HCT116 (cell line): ENCODE results near the gene RBM23. TPM values are rescaled to one million over a fixed set of nuclear protein-coding genes. Genes with fewer than 3 reads are reported as not detected.

ENCODE experiments used
- ATAC-seq: fragments of 200-7000 bp; cut with Tn5 transposase; 2 replicates; pipeline ENCODE4 v1.9.1; 2020; ENCODE audit warnings: mild to moderate bottlenecking, moderate library complexity
- BruUV-seq: library from RNA; stranded (reverse); fragments of 400-500 nt; replicated peaks from 2 replicates; lab custom pipeline; 2021; lab: Mats Ljungman, UMichigan
- CTCF ChIA-PET: fragments of 300-600 bp; sonication (Branson Sonifier 250); formaldehyde crosslinking; loops from one replicate; lab custom pipeline; 2021; ENCODE audit warnings: antibody characterized with exemption; lab: Charles Lee
- POLR2A ChIA-PET: fragments of 300-600, 350-600 bp; sonication (Branson Sonifier 250); formaldehyde crosslinking; loops from one replicate; lab custom pipeline; 2021; ENCODE audit warnings: antibody characterized with exemption; lab: Charles Lee
- RAD21 ChIA-PET, 2 experiments: fragments of 300-600 bp; sonication (Branson Sonifier 250); formaldehyde crosslinking; loops; one replicate each; lab custom pipeline; 2023; ENCODE audit warnings: low total read pairs in 2 of 2; ENCODE audit not compliant: uncharacterized antibody in 2 of 2, unreplicated experiment in 2 of 2, low non-redundant PET in 1 of 2; lab: Charles Lee
- DNase-seq: peaks from one replicate; pipeline ENCODE4 v3.0.0-alpha.2; 2010; ENCODE audit warnings: low read depth, low spot score
- H2AFZ ChIP-seq: fragments of 200-600 bp; shearing (Covaris generic), sonication (generic); 2 replicates; pipeline ENCODE4 v1.6.1; 2017; ENCODE audit warnings: low read depth, mixed run types, mixed read lengths, antibody characterized with exemption, low read length; ENCODE audit not compliant: poor library complexity, severe bottlenecking
- H3K27ac ChIP-seq: 2 replicates; pipeline ENCODE4 v1.5.1; 2012; ENCODE audit warnings: low read depth, low read length
- H3K27me3 ChIP-seq: fragments of 200-600 bp; sonication (generic); 2 replicates; pipeline ENCODE4 v1.6.1; 2016; ENCODE audit warnings: mixed run types, low read length, mixed read lengths; ENCODE audit not compliant: insufficient read depth
- H3K36me3 ChIP-seq, 2 experiments: fragments of 200-500 bp in 1 of 2; fragments of 200-600 bp in 1 of 2; sonication (Bioruptor generic) in 1 of 2; sonication (generic) in 1 of 2; 2 replicates each; pipeline versions ENCODE4 v1.5.1 to v1.6.1; 2014 to 2016; ENCODE audit warnings: low read length in 2 of 2, inconsistent platforms in 1 of 2, mixed read lengths in 1 of 2, mixed run types in 1 of 2; ENCODE audit not compliant: insufficient read depth in 2 of 2, control insufficient read depth in 1 of 2
- H3K4me1 ChIP-seq, 2 experiments: fragments of 200-600 bp in 1 of 2; sonication (generic) in 1 of 2; 2 replicates each; pipeline versions ENCODE4 v1.5.1 to v1.6.1; 2012 to 2017; ENCODE audit warnings: low read length in 2 of 2, inconsistent platforms in 1 of 2, mild to moderate bottlenecking in 1 of 2, mixed read lengths in 1 of 2, mixed run types in 1 of 2, moderate library complexity in 1 of 2; ENCODE audit not compliant: insufficient read depth in 2 of 2, control insufficient read depth in 1 of 2
- H3K4me2 ChIP-seq: fragments of 200-600 bp; sonication (generic); 2 replicates; pipeline ENCODE4 v1.6.1; 2017; ENCODE audit warnings: mixed run types, low read length, mixed read lengths
- H3K4me3 ChIP-seq, 2 experiments: fragments of 200-600 bp in 1 of 2; sonication (generic) in 1 of 2; replicated peaks in 1 of 2; 2 replicates each; pipeline ENCODE4 v1.5.1; 2011 to 2016; ENCODE audit warnings: low read length in 2 of 2, control low read depth in 1 of 2, low read depth in 1 of 2, mild to moderate bottlenecking in 1 of 2, mixed read lengths in 1 of 2, mixed run types in 1 of 2
- H3K79me2 ChIP-seq: fragments of 200-600 bp; sonication (generic); 2 replicates; pipeline ENCODE4 v1.6.1; 2017; ENCODE audit warnings: mild to moderate bottlenecking, mixed run types, low read length, moderate library complexity, mixed read lengths; ENCODE audit not compliant: insufficient read depth
- H3K9ac ChIP-seq: fragments of 200-600 bp; sonication (generic); 2 replicates; pipeline ENCODE4 v1.6.1; 2016; ENCODE audit warnings: low read length, mixed read lengths
- H3K9me2 ChIP-seq: fragments of 200-600 bp; sonication (generic), shearing (Covaris generic); 2 replicates; pipeline ENCODE4 v1.6.1; 2017; ENCODE audit warnings: mixed run types, mild to moderate bottlenecking, moderate library complexity; ENCODE audit not compliant: insufficient read depth
- H3K9me3 ChIP-seq, 2 experiments: fragments of 200-500 bp in 1 of 2; fragments of 200-600 bp in 1 of 2; sonication (Bioruptor generic) in 1 of 2; sonication (generic) in 1 of 2; 2 replicates each; pipeline ENCODE4 v1.6.1; 2014 to 2017; ENCODE audit warnings: low read length in 2 of 2, mixed read lengths in 2 of 2, inconsistent platforms in 1 of 2, low read depth in 1 of 2, mild to moderate bottlenecking in 1 of 2, mixed run types in 1 of 2, moderate library complexity in 1 of 2; ENCODE audit not compliant: control insufficient read depth in 1 of 2, insufficient read depth in 1 of 2
- H4K20me1 ChIP-seq: fragments of 200-600 bp; sonication (generic), shearing (Covaris generic); 2 replicates; pipeline ENCODE4 v1.6.1; 2017; ENCODE audit warnings: mixed run types, mild to moderate bottlenecking, moderate library complexity; ENCODE audit not compliant: insufficient read depth
- CTCF ChIP-seq, 3 experiments: fragments of 200-600 bp in 1 of 3; sonication (generic) in 1 of 3; IDR thresholded peaks in 2 of 3; conservative IDR thresholded peaks in 1 of 3; 2 replicates each; pipeline ENCODE4 v1.5.1; 2012 to 2017; ENCODE audit warnings: low read depth in 2 of 3, low read length in 2 of 3, antibody characterized with exemption in 1 of 3, borderline replicate concordance in 1 of 3, control low read depth in 1 of 3, mild to moderate bottlenecking in 1 of 3, mixed read lengths in 1 of 3, mixed run types in 1 of 3, moderate library complexity in 1 of 3; ENCODE audit not compliant: insufficient read depth in 1 of 3
- EGR1 ChIP-seq: IDR thresholded peaks from 2 replicates; pipeline ENCODE4 v1.6.1; 2012; ENCODE audit warnings: low read depth
- ELF1 ChIP-seq: IDR thresholded peaks from 2 replicates; pipeline ENCODE4 v1.6.1; 2012; ENCODE audit warnings: low read depth, borderline replicate concordance
- EZH2 ChIP-seq: fragments of 200-600 bp; sonication (generic); IDR thresholded peaks from 2 replicates; pipeline ENCODE4 v1.6.1; 2017; ENCODE audit warnings: antibody characterized with exemption, mixed run types
- EZH2phosphoT487 ChIP-seq: fragments of 200-600 bp; IDR thresholded peaks from 2 replicates; pipeline ENCODE4 v1.6.1; 2018; ENCODE audit warnings: antibody characterized with exemption, borderline replicate concordance
- FOSL1 ChIP-seq: IDR thresholded peaks from 2 replicates; pipeline ENCODE4 v1.6.1; 2012; ENCODE audit warnings: low read depth
- JUND ChIP-seq: IDR thresholded peaks from 2 replicates; pipeline ENCODE4 v1.6.1; 2012
- POLR2A ChIP-seq: IDR thresholded peaks from 2 replicates; pipeline ENCODE4 v1.7.0; 2011; ENCODE audit warnings: borderline replicate concordance; ENCODE audit not compliant: insufficient read depth, insufficient read length; ENCODE audit errors: extremely low read depth
- POLR2AphosphoS5 ChIP-seq: IDR thresholded peaks from 2 replicates; pipeline ENCODE4 v1.6.1; 2011; ENCODE audit warnings: mild to moderate bottlenecking, low read depth, low read length, moderate library complexity
- REST ChIP-seq: IDR thresholded peaks from 2 replicates; pipeline ENCODE4 v1.6.1; 2012; ENCODE audit warnings: low read depth
- SIN3A ChIP-seq: IDR thresholded peaks from 2 replicates; pipeline ENCODE4 v1.6.1; 2012; ENCODE audit warnings: low read depth
- SP1 ChIP-seq: IDR thresholded peaks from 2 replicates; pipeline ENCODE4 v1.6.1; 2012; ENCODE audit warnings: low read depth
- SRF ChIP-seq: IDR thresholded peaks from 2 replicates; pipeline ENCODE4 v1.6.1; 2012; ENCODE audit warnings: low read depth
- TCF7L2 ChIP-seq: IDR thresholded peaks from 2 replicates; pipeline ENCODE4 v1.7.0; 2011; ENCODE audit warnings: borderline replicate concordance, inconsistent platforms; ENCODE audit not compliant: insufficient read depth, insufficient read length; ENCODE audit errors: extremely low read depth
- YY1 ChIP-seq: IDR thresholded peaks from 2 replicates; pipeline ENCODE4 v1.6.1; 2011; ENCODE audit warnings: low read length, low read depth, moderate library complexity, mild to moderate bottlenecking; ENCODE audit not compliant: insufficient replicate concordance; ENCODE audit errors: extremely low read depth
- ZFX ChIP-seq: fragments of 450-650 bp; IDR thresholded peaks from 2 replicates; pipeline ENCODE4 v1.6.1; 2017
- ZNF274 ChIP-seq: fragments of 200-500 bp; sonication (Bioruptor generic); IDR thresholded peaks from 2 replicates; pipeline ENCODE4 v1.6.1; 2014; ENCODE audit warnings: mild to moderate bottlenecking, low read depth, low read length, inconsistent platforms
- intact Hi-C: fragments of 100-400 bp; cut with micrococcal nuclease; formaldehyde crosslinking; loops from 2 replicates; pipeline ENCODE4 v1.10.0; 2022
- total RNA-seq: library from RNA; stranded (reverse); gene quantifications from one replicate; pipeline ENCODE4 v1.2.1, GENCODE V29; 2021; ENCODE audit not compliant: unreplicated experiment
- TF ChIP-seq, protein P1 (sequence below): IDR thresholded peaks from 2 replicates; pipeline ENCODE4 v1.6.1; 2012
- TF ChIP-seq, protein P2 (sequence below): IDR thresholded peaks from 2 replicates; pipeline ENCODE4 v1.6.1; 2011; ENCODE audit warnings: mild to moderate bottlenecking, low read length, moderate library complexity; ENCODE audit not compliant: insufficient replicate concordance; ENCODE audit errors: extremely low read depth

The RBM23 gene
- total RNA-seq, 1 experiment from 2014 or later = 67.2 TPM

- RAD21 ChIA-PET = no interaction called here
- POLR2A ChIA-PET = interaction anchor here (0.7 to 4.7 kb wide), 3 partner anchors 11 to 244 kb away, joined by 3 to 24 read pairs (median 4); partner anchors contain the start of genes LRP10 and RBM23
- Histone ChIP-seq H2AFZ (no peak overlapping the region), H3K27ac (no peak overlapping the region), H3K36me3 (no peaks in the 10 kb centered on the region), H4K20me1 (no peaks in the 10 kb centered on the region), H3K9me3 (no peaks in the 10 kb centered on the region), H3K4me1 (peaks cover 18 to 27% of the 10 kb centered on the region in 2 experiments), H3K9me2 (no peaks in the 10 kb centered on the region), H3K27me3 (no peaks in the 10 kb centered on the region), H3K79me2 (no peaks in the 10 kb centered on the region; the same call in 1 of the 2 replicates), H3K4me3 (no peak overlapping the region), H3K9ac (no peak overlapping the region), H3K4me2 (0 out of 2 replicates have a peak overlapping the region, but pooled peaks have one; percentile 9)
- CTCF ChIA-PET = interaction anchor here (1.0 to 7.0 kb wide), 4 partner anchors 10 to 47 kb away, joined by 3 to 51 read pairs (median 4); partner anchors contain the start of genes LRP10 and PRMT5
- ATAC-seq = no peak
- no TSS peak for BruUV-seq
- DNase-seq = peak; percentile 39
- intact Hi-C loops = no loop called here
- TF ChIP-seq TCF7L2 = no peak
- TF ChIP-seq, protein P1, sequence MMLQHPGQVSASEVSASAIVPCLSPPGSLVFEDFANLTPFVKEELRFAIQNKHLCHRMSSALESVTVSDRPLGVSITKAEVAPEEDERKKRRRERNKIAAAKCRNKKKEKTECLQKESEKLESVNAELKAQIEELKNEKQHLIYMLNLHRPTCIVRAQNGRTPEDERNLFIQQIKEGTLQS = no peak
- TF ChIP-seq ZNF274 = no peak
- TF ChIP-seq EGR1 = no peak
- TF ChIP-seq EZH2phosphoT487 = no peak
- TF ChIP-seq POLR2A = no peak
- TF ChIP-seq ELF1 = no peak
- no peak for TF ChIP-seq SIN3A
- no peak for TF ChIP-seq SP1
- TF ChIP-seq YY1 = no peak
- TF ChIP-seq SRF = no peak
- TF ChIP-seq CTCF (IDR thresholded peaks at IDR 0.05 in 2 of 3, conservative IDR thresholded peaks at IDR 0.05 in 1 of 3; ENCODE audit: borderline replicate concordance in 1 of 3, insufficient read depth in 1 of 3, low read depth in 2 of 3, low read length in 2 of 3) = no peak
- TF ChIP-seq, protein P2, sequence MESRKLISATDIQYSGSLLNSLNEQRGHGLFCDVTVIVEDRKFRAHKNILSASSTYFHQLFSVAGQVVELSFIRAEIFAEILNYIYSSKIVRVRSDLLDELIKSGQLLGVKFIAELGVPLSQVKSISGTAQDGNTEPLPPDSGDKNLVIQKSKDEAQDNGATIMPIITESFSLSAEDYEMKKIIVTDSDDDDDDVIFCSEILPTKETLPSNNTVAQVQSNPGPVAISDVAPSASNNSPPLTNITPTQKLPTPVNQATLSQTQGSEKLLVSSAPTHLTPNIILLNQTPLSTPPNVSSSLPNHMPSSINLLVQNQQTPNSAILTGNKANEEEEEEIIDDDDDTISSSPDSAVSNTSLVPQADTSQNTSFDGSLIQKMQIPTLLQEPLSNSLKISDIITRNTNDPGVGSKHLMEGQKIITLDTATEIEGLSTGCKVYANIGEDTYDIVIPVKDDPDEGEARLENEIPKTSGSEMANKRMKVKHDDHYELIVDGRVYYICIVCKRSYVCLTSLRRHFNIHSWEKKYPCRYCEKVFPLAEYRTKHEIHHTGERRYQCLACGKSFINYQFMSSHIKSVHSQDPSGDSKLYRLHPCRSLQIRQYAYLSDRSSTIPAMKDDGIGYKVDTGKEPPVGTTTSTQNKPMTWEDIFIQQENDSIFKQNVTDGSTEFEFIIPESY = no peak
- TF ChIP-seq REST = no peak
- no peak; the same call in 1 of the 2 replicates for TF ChIP-seq POLR2AphosphoS5
- TF ChIP-seq ZFX = no peak
- TF ChIP-seq EZH2 = no peak
- no peak for TF ChIP-seq FOSL1
- TF ChIP-seq JUND = no peak
These were observed 36.3 kb downstream of the RBM23 start for GRCh38 chr14:22882529-22883172.
